Stromal cell of bone marrow (primary cell): Measurements from ENCODE around the gene RGS14.
"Not testable (repeated sequence)": the region's sequence is repeated elsewhere in the genome, so short reads cannot be mapped to it uniquely, and the experiment has no call there.

Source experiments
- DNase-seq: peaks from one replicate; pipeline ENCODE4 v3.0.0-alpha.2; 2012; ENCODE audit warnings: low read depth

Gene RGS14

GRCh38 chr5:177364159-177364962 lies 6.6 kb downstream of the RGS14 start:
- no peak for DNase-seq

- DNase-seq, result no peak
Observed at GRCh38 chr5:177365845-177366527, 8.3 kb downstream of the RGS14 start.

GRCh38 chr5:177366528-177367322 lies 9.0 kb downstream of the RGS14 start:
- no peak for DNase-seq

- DNase-seq, result no peak
Observed at GRCh38 chr5:177367323-177367848, 9.7 kb downstream of the RGS14 start.

GRCh38 chr5:177367981-177368868 lies 10.5 kb downstream of the RGS14 start:
- DNase-seq, result no peak

GRCh38 chr5:177368869-177369644 lies 11.3 kb downstream of the RGS14 start:
- no peak for DNase-seq

GRCh38 chr5:177369645-177370440 lies 12.1 kb downstream of the RGS14 start:
- DNase-seq, result no peak

GRCh38 chr5:177370488-177371119 lies 12.9 kb downstream of the RGS14 start:
- DNase-seq, result peak; percentile 73

- DNase-seq, result no peak
Observed at GRCh38 chr5:177371120-177372033, 13.7 kb downstream of the RGS14 start.

GRCh38 chr5:177372034-177372896 lies 14.5 kb downstream of the RGS14 start:
- no peak for DNase-seq

GRCh38 chr5:177372910-177373309 lies 15.2 kb downstream of the RGS14 start:
- DNase-seq, result no peak

GRCh38 chr5:177373806-177374205 lies 16.1 kb downstream of the RGS14 start:
- no peak for DNase-seq

GRCh38 chr5:177374211-177374610 lies 16.5 kb downstream of the RGS14 start:
- no peak for DNase-seq

GRCh38 chr5:177375516-177375915 lies 17.8 kb downstream of the RGS14 start:
- DNase-seq, result not testable (repeated sequence)

GRCh38 chr5:177376107-177376506 lies 18.4 kb downstream of the RGS14 start:
- no peak for DNase-seq

GRCh38 chr5:177377851-177378776 lies 20.4 kb downstream of the RGS14 start:
- no peak for DNase-seq
